IPS DF 6.9 (cell line): ENCODE results near the gene ATP1A3.

ENCODE experiments used
- DNase-seq: peaks from one replicate; pipeline ENCODE4 v3.0.0-alpha.2; 2013; ENCODE audit warnings: low read depth, low spot score
- H3K27ac ChIP-seq: one replicate; pipeline ENCODE4 v1.5.1; 2013; ENCODE audit warnings: low read length, control low read depth
- H3K27me3 ChIP-seq: 2 replicates; pipeline ENCODE4 v1.6.1; 2013; ENCODE audit warnings: mild to moderate bottlenecking, low read length; ENCODE audit not compliant: control insufficient read depth, insufficient read depth
- H3K36me3 ChIP-seq: 2 replicates; pipeline ENCODE4 v1.6.1; 2013; ENCODE audit warnings: low read length; ENCODE audit not compliant: control insufficient read depth, insufficient read depth
- H3K4me1 ChIP-seq: 2 replicates; pipeline ENCODE4 v1.6.1; 2013; ENCODE audit warnings: low read length; ENCODE audit not compliant: control insufficient read depth, insufficient read depth
- H3K4me3 ChIP-seq: 2 replicates; pipeline ENCODE4 v1.5.1; 2013; ENCODE audit warnings: mild to moderate bottlenecking, low read length
- H3K9me3 ChIP-seq: 2 replicates; pipeline ENCODE4 v1.6.1; 2013; ENCODE audit warnings: low read length, inconsistent platforms; ENCODE audit not compliant: control insufficient read depth, insufficient read depth
- WGBS: extraction: QIAGEN DNeasy Blood & Tissue Kit; methylation state at CpG from one replicate; pipeline ENCODE4 v1.1.7; 2013; ENCODE audit warnings: mixed read lengths, missing lambda C conversion rate; ENCODE audit not compliant: insufficient read length, insufficient coverage; 5-methylcytosine and 5-hydroxymethylcytosine counted together

The ATP1A3 gene

GRCh38 chr19:42030645-42031440 is 36.8 kb upstream of the ATP1A3 start:
- H3K27ac ChIP-seq = no peak overlapping the region
- peaks cover 2% of the 10 kb centered on the region; the same call in 1 of the 2 replicates for H3K4me1 ChIP-seq
- no peak for DNase-seq
- H3K27me3 ChIP-seq = no peaks in the 10 kb centered on the region
- no peaks in the 10 kb centered on the region for H3K9me3 ChIP-seq
- no CpG with 5 or more reads among the region's 7 CpGs for WGBS
- H3K4me3 ChIP-seq = no peak overlapping the region
- no peaks in the 10 kb centered on the region for H3K36me3 ChIP-seq

- H3K4me3 ChIP-seq = peak overlapping the region; percentile 31; the same call in 1 of the 2 replicates
- WGBS = no CpG with 5 or more reads among the region's 8 CpGs
- H3K27ac ChIP-seq = no peak overlapping the region
Observed at GRCh38 chr19:42028304-42029216, 34.5 kb upstream of the ATP1A3 start.

GRCh38 chr19:42024622-42025111 is 30.6 kb upstream of the ATP1A3 start:
- Histone ChIP-seq H3K27ac (no peak overlapping the region), H3K36me3 (0 out of 2 replicates have a peak, but pooled peaks cover 4% of the 10 kb centered on the region)
- DNase-seq = no peak

More at GRCh38 chr19:42028304-42029216, 34.5 kb upstream of the ATP1A3 start:
- Histone ChIP-seq H3K36me3 (no peaks in the 10 kb centered on the region), H3K4me1 (peaks cover 2% of the 10 kb centered on the region; the same call in 1 of the 2 replicates), H3K27me3 (no peaks in the 10 kb centered on the region), H3K9me3 (no peaks in the 10 kb centered on the region)
- DNase-seq = peak; percentile 64

GRCh38 chr19:42023943-42024260 is 29.9 kb upstream of the ATP1A3 start:
- no peaks in the 10 kb centered on the region for H3K4me1 ChIP-seq
- no peak for DNase-seq
- 0 out of 2 replicates have a peak, but pooled peaks cover 4% of the 10 kb centered on the region for H3K36me3 ChIP-seq
- no peaks in the 10 kb centered on the region for H3K27me3 ChIP-seq
- H3K27ac ChIP-seq = no peak overlapping the region
- no peaks in the 10 kb centered on the region for H3K9me3 ChIP-seq
- WGBS = no CpG with 5 or more reads among the region's 4 CpGs
- no peak overlapping the region for H3K4me3 ChIP-seq

More at GRCh38 chr19:42024622-42025111, 30.6 kb upstream of the ATP1A3 start:
- H3K4me1 ChIP-seq = no peaks in the 10 kb centered on the region
- no CpG with 5 or more reads among the region's 12 CpGs for WGBS
- no peak overlapping the region for H3K4me3 ChIP-seq
- no peaks in the 10 kb centered on the region for H3K27me3 ChIP-seq
- H3K9me3 ChIP-seq = no peaks in the 10 kb centered on the region

- H3K27ac ChIP-seq = no peak overlapping the region
- no peak overlapping the region for H3K4me3 ChIP-seq
- H3K9me3 ChIP-seq = no peaks in the 10 kb centered on the region
- WGBS = no CpG with 5 or more reads among the region's 17 CpGs
- H3K36me3 ChIP-seq = 0 out of 2 replicates have a peak, but pooled peaks cover 4% of the 10 kb centered on the region
- no peak for DNase-seq
- H3K27me3 ChIP-seq = no peaks in the 10 kb centered on the region
- no peaks in the 10 kb centered on the region for H3K4me1 ChIP-seq
Observed at GRCh38 chr19:42023121-42023942, 29.3 kb upstream of the ATP1A3 start.

GRCh38 chr19:42022616-42023015 is 28.6 kb upstream of the ATP1A3 start:
- H3K27ac ChIP-seq = no peak overlapping the region
- no peak overlapping the region for H3K4me3 ChIP-seq
- WGBS = no CpG with 5 or more reads among the region's 5 CpGs
- no peaks in the 10 kb centered on the region for H3K9me3 ChIP-seq
- H3K27me3 ChIP-seq = no peaks in the 10 kb centered on the region
- 0 out of 2 replicates have a peak, but pooled peaks cover 4% of the 10 kb centered on the region for H3K36me3 ChIP-seq
- no peaks in the 10 kb centered on the region for H3K4me1 ChIP-seq
- DNase-seq = no peak

- Histone ChIP-seq H3K9me3 (no peaks in the 10 kb centered on the region), H3K27me3 (no peaks in the 10 kb centered on the region), H3K4me1 (no peaks in the 10 kb centered on the region), H3K36me3 (0 out of 2 replicates have a peak, but pooled peaks cover 4% of the 10 kb centered on the region), H3K27ac (no peak overlapping the region), H3K4me3 (no peak overlapping the region)
- no CpG with 5 or more reads among the region's 15 CpGs for WGBS
- DNase-seq = no peak
Observed at GRCh38 chr19:42021185-42021584, 27.2 kb upstream of the ATP1A3 start.

- Histone ChIP-seq H3K9me3 (no peaks in the 10 kb centered on the region), H3K36me3 (0 out of 2 replicates have a peak, but pooled peaks cover 4% of the 10 kb centered on the region), H3K4me1 (no peaks in the 10 kb centered on the region), H3K27me3 (no peaks in the 10 kb centered on the region), H3K27ac (no peak overlapping the region), H3K4me3 (no peak overlapping the region)
- WGBS = no CpG with 5 or more reads among the region's 11 CpGs
- no peak for DNase-seq
Observed at GRCh38 chr19:42018503-42019193, 24.6 kb upstream of the ATP1A3 start.

- H3K4me1 ChIP-seq = no peaks in the 10 kb centered on the region
- WGBS = 100% methylated on average over 1 of the region's 8 CpGs
- H3K36me3 ChIP-seq = 0 out of 2 replicates have a peak, but pooled peaks cover 4% of the 10 kb centered on the region
- H3K27me3 ChIP-seq = no peaks in the 10 kb centered on the region
- no peak overlapping the region for H3K4me3 ChIP-seq
- no peak overlapping the region for H3K27ac ChIP-seq
- DNase-seq = no peak
- no peaks in the 10 kb centered on the region for H3K9me3 ChIP-seq
Observed at GRCh38 chr19:42017040-42017439, 23.0 kb upstream of the ATP1A3 start.
